Measurements from ENCODE around the gene MED13L.
"Not testable (repeated sequence)": the region's sequence is repeated elsewhere in the genome, so short reads cannot be mapped to it uniquely, and the experiment has no call there.

Gene MED13L

GRCh38 chr12:116133636-116134214 lies 143.8 kb downstream of the MED13L start:
- DNase-seq (ENCODE audit: low read depth in 2 of 3, low spot score in 1 of 3), result no peak

- DNase-seq (ENCODE audit: low read depth in 2 of 3, low spot score in 1 of 3), result no peak
Observed at GRCh38 chr12:116133149-116133548, 144.3 kb downstream of the MED13L start.

- not testable (repeated sequence) for DNase-seq (ENCODE audit: low read depth in 2 of 3, low spot score in 1 of 3)
Observed at GRCh38 chr12:116131987-116132386, 145.5 kb downstream of the MED13L start.

- DNase-seq (ENCODE audit: low read depth in 2 of 3, low spot score in 1 of 3), result no peak
Observed at GRCh38 chr12:116131176-116131575, 146.3 kb downstream of the MED13L start.

- DNase-seq (ENCODE audit: low read depth in 2 of 3, low spot score in 1 of 3), result no peak
Observed at GRCh38 chr12:116130431-116130830, 147.1 kb downstream of the MED13L start.

GRCh38 chr12:116128779-116129178 lies 148.7 kb downstream of the MED13L start:
- no peak for DNase-seq (ENCODE audit: low read depth in 2 of 3, low spot score in 1 of 3)

- DNase-seq (ENCODE audit: low read depth in 2 of 3, low spot score in 1 of 3), result no peak
Observed at GRCh38 chr12:116127859-116128258, 149.6 kb downstream of the MED13L start.

- no peak for DNase-seq (ENCODE audit: low read depth in 2 of 3, low spot score in 1 of 3)
Observed at GRCh38 chr12:116126610-116127009, 150.9 kb downstream of the MED13L start.

- no peak for DNase-seq (ENCODE audit: low read depth in 2 of 3, low spot score in 1 of 3)
Observed at GRCh38 chr12:116125956-116126566, 151.4 kb downstream of the MED13L start.

GRCh38 chr12:116125084-116125483 lies 152.4 kb downstream of the MED13L start:
- no peak for DNase-seq (ENCODE audit: low read depth in 2 of 3, low spot score in 1 of 3)

- peak in 2 of 3 donors; percentile 3 to 19 for DNase-seq (ENCODE audit: low read depth in 2 of 3, low spot score in 1 of 3)
Observed at GRCh38 chr12:116123451-116124258, 153.8 kb downstream of the MED13L start.

- DNase-seq (ENCODE audit: low read depth in 2 of 3, low spot score in 1 of 3), result no peak
Observed at GRCh38 chr12:116122628-116123027, 154.9 kb downstream of the MED13L start.

- DNase-seq (ENCODE audit: low read depth in 2 of 3, low spot score in 1 of 3), result no peak
Observed at GRCh38 chr12:116121453-116121871, 156.0 kb downstream of the MED13L start.

- DNase-seq (ENCODE audit: low read depth in 2 of 3, low spot score in 1 of 3), result no peak
Observed at GRCh38 chr12:116116650-116117424, 160.7 kb downstream of the MED13L start.

GRCh38 chr12:116113398-116114130 lies 163.9 kb downstream of the MED13L start:
- DNase-seq (ENCODE audit: low read depth in 2 of 3, low spot score in 1 of 3), result no peak

- DNase-seq (ENCODE audit: low read depth in 2 of 3, low spot score in 1 of 3), result no peak
Observed at GRCh38 chr12:116106870-116107269, 170.6 kb downstream of the MED13L start.

- no peak for DNase-seq (ENCODE audit: low read depth in 2 of 3, low spot score in 1 of 3)
Observed at GRCh38 chr12:116104167-116104767, 173.2 kb downstream of the MED13L start.

GRCh38 chr12:116101991-116102390 lies 175.5 kb downstream of the MED13L start:
- DNase-seq (ENCODE audit: low read depth in 2 of 3, low spot score in 1 of 3), result no peak

- DNase-seq (ENCODE audit: low read depth in 2 of 3, low spot score in 1 of 3), result no peak
Observed at GRCh38 chr12:116099652-116100432, 177.7 kb downstream of the MED13L start.

- no peak for DNase-seq (ENCODE audit: low read depth in 2 of 3, low spot score in 1 of 3)
Observed at GRCh38 chr12:116096874-116097273, 180.6 kb downstream of the MED13L start.

All from stimulated activated CD4-positive, alpha-beta T cell treated with anti-CD3 and anti-CD28 coated beads, Interleukin-12 subunit alpha, Interleukin-12 subunit beta, amount 100 ng/mL, for 48 hours (primary cell).